MCF 10A (cell line): Measurements from ENCODE around the gene IL17RD. TPM values are rescaled to one million over a fixed set of nuclear protein-coding genes. Genes with fewer than 3 reads are reported as not detected.

Source experiments
- BruUV-seq: library from RNA; stranded (reverse); fragments of 400-500 nt; replicated peaks from 2 replicates; lab custom pipeline; 2021; lab: Mats Ljungman, UMichigan
- CTCF ChIA-PET: fragments of 300-600 bp; sonication (Branson Sonifier 250); formaldehyde crosslinking; extraction: SDS; loops from one replicate; lab custom pipeline; 2021; ENCODE audit warnings: antibody characterized with exemption, inconsistent platforms; lab: Yijun Ruan, JAX
- POLR2A ChIA-PET: fragments of 300-600, 350-650 bp; sonication (Branson Sonifier 250); formaldehyde crosslinking; extraction: SDS; loops from one replicate; lab custom pipeline; 2020; ENCODE audit warnings: antibody characterized with exemption, inconsistent platforms; lab: Yijun Ruan, JAX
- DNase-seq: peaks from one replicate; pipeline ENCODE4 v3.0.0-alpha.2; 2018; ENCODE audit not compliant: unreplicated experiment
- H3K27ac Mint-ChIP-seq: one replicate; pipeline ENCODE4 v1.8.0; 2022; ENCODE audit warnings: mild to moderate bottlenecking, low read depth, mixed read lengths; ENCODE audit not compliant: unreplicated experiment
- H3K27me3 Mint-ChIP-seq: one replicate; pipeline ENCODE4 v1.8.0; 2022; ENCODE audit warnings: mixed read lengths; ENCODE audit not compliant: insufficient read depth, unreplicated experiment
- H3K36me3 Mint-ChIP-seq: one replicate; pipeline ENCODE4 v1.8.0; 2022; ENCODE audit warnings: mild to moderate bottlenecking, moderate library complexity, mixed read lengths; ENCODE audit not compliant: insufficient read depth, unreplicated experiment
- H3K4me1 Mint-ChIP-seq: one replicate; pipeline ENCODE4 v1.8.0; 2022; ENCODE audit warnings: mixed read lengths; ENCODE audit not compliant: insufficient read depth, unreplicated experiment
- H3K4me3 Mint-ChIP-seq: one replicate; pipeline ENCODE4 v1.8.0; 2022; ENCODE audit warnings: mild to moderate bottlenecking, moderate library complexity, mixed read lengths; ENCODE audit not compliant: unreplicated experiment
- H3K9me3 Mint-ChIP-seq: one replicate; pipeline ENCODE4 v1.8.0; 2022; ENCODE audit warnings: mixed read lengths; ENCODE audit not compliant: unreplicated experiment
- CTCF ChIP-seq: fragments of 200-600 bp; IDR thresholded peaks from one replicate; pipeline ENCODE4 v1.8.0; 2022; ENCODE audit warnings: antibody characterized with exemption, mild to moderate bottlenecking; ENCODE audit not compliant: unreplicated experiment
- intact Hi-C: fragments of 100-400 bp; cut with micrococcal nuclease; formaldehyde crosslinking; loops from 2 replicates; pipeline ENCODE4 v1.14.1; 2022
- total RNA-seq: library from RNA; stranded (reverse); gene quantifications from 2 replicates; pipeline ENCODE4 v1.2.3, GENCODE V29; 2022

The IL17RD gene
- total RNA-seq, 1 experiment from 2014 or later = 1.2 TPM

- Mint-ChIP-seq H3K4me3 (no peak overlapping the region), H3K27ac (no peak overlapping the region), H3K9me3 (no peaks in the 10 kb centered on the region), H3K36me3 (no peaks in the 10 kb centered on the region), H3K27me3 (no peaks in the 10 kb centered on the region), H3K4me1 (no peaks in the 10 kb centered on the region)
- ChIA-PET POLR2A (interaction anchor here (0.9 kb wide), 1 partner anchor 9 kb away, joined by 3 read pairs; no protein-coding TSS in a partner anchor), CTCF (interaction anchor here (0.7 kb wide), 1 partner anchor 375 kb away, joined by 3 read pairs; no protein-coding TSS in a partner anchor)
- TF ChIP-seq CTCF = no peak
- no TSS peak for BruUV-seq
- intact Hi-C loops = no loop called here
- no peak for DNase-seq
Observed at GRCh38 chr3:57127891-57128518, 37.1 kb downstream of the IL17RD start.

- TF ChIP-seq CTCF = no peak
- no peak for DNase-seq
- H3K4me1 Mint-ChIP-seq = no peaks in the 10 kb centered on the region
Observed at GRCh38 chr3:57126244-57126643, 38.9 kb downstream of the IL17RD start.

GRCh38 chr3:57120451-57121174 is 44.5 kb downstream of the IL17RD start:
- intact Hi-C loops = no loop called here
- ChIA-PET POLR2A (no interaction called here), CTCF (interaction anchor here (0.5 to 1.4 kb wide), 5 partner anchors 16 to 132 kb away, joined by 3 to 6 read pairs (median 3); no protein-coding TSS in a partner anchor)
- H3K27ac Mint-ChIP-seq = no peak overlapping the region
- no peaks in the 10 kb centered on the region for H3K4me1 Mint-ChIP-seq
- H3K4me3 Mint-ChIP-seq = no peak overlapping the region
- no peaks in the 10 kb centered on the region for H3K27me3 Mint-ChIP-seq
- no peak for DNase-seq
- BruUV-seq = no TSS peak
- no peaks in the 10 kb centered on the region for H3K9me3 Mint-ChIP-seq
- no peak for TF ChIP-seq CTCF
- no peaks in the 10 kb centered on the region for H3K36me3 Mint-ChIP-seq

More at GRCh38 chr3:57126244-57126643, 38.9 kb downstream of the IL17RD start:
- CTCF ChIA-PET = interaction anchor here (0.7 to 1.8 kb wide), 4 partner anchors 11 to 130 kb away, joined by 3 read pairs; no protein-coding TSS in a partner anchor
- Mint-ChIP-seq H3K36me3 (no peaks in the 10 kb centered on the region), H3K9me3 (no peaks in the 10 kb centered on the region), H3K27me3 (no peaks in the 10 kb centered on the region), H3K4me3 (no peak overlapping the region), H3K27ac (no peak overlapping the region)
- POLR2A ChIA-PET = interaction anchor here (0.6 kb wide), 1 partner anchor 102 kb away, joined by 3 read pairs; no protein-coding TSS in a partner anchor
- BruUV-seq = no TSS peak
- intact Hi-C loops = no loop called here

- BruUV-seq = no TSS peak
- Mint-ChIP-seq H3K36me3 (no peaks in the 10 kb centered on the region), H3K27ac (no peak overlapping the region), H3K4me3 (no peak overlapping the region), H3K4me1 (no peaks in the 10 kb centered on the region), H3K27me3 (no peaks in the 10 kb centered on the region), H3K9me3 (no peaks in the 10 kb centered on the region)
- intact Hi-C loops = no loop called here
- DNase-seq = no peak
- ChIA-PET POLR2A (no interaction called here), CTCF (interaction anchor here (0.6 to 1.4 kb wide), 4 partner anchors 21 to 131 kb away, joined by 3 to 6 read pairs (median 3); no protein-coding TSS in a partner anchor)
- TF ChIP-seq CTCF = no peak
Observed at GRCh38 chr3:57120040-57120439, 45.1 kb downstream of the IL17RD start.
